ENCODE data around the gene DDIAS.
"Not testable (repeated sequence)": the region's sequence is repeated elsewhere in the genome, so short reads cannot be mapped to it uniquely, and the experiment has no call there.

- TF ChIP-seq, protein P1, sequence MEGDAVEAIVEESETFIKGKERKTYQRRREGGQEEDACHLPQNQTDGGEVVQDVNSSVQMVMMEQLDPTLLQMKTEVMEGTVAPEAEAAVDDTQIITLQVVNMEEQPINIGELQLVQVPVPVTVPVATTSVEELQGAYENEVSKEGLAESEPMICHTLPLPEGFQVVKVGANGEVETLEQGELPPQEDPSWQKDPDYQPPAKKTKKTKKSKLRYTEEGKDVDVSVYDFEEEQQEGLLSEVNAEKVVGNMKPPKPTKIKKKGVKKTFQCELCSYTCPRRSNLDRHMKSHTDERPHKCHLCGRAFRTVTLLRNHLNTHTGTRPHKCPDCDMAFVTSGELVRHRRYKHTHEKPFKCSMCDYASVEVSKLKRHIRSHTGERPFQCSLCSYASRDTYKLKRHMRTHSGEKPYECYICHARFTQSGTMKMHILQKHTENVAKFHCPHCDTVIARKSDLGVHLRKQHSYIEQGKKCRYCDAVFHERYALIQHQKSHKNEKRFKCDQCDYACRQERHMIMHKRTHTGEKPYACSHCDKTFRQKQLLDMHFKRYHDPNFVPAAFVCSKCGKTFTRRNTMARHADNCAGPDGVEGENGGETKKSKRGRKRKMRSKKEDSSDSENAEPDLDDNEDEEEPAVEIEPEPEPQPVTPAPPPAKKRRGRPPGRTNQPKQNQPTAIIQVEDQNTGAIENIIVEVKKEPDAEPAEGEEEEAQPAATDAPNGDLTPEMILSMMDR (IDR thresholded peaks at IDR 0.05 in 8 of 11, conservative IDR thresholded peaks at IDR 0.05 in 3 of 11): not testable (repeated sequence)
- TF ChIP-seq POLR2A, POLR2AphosphoS5 (IDR thresholded peaks at IDR 0.05): not testable (repeated sequence)
Observed at GRCh38 chr11:82945041-82945440, 43.5 kb downstream of the DDIAS start.
